Testis (tissue), 2 donors: ENCODE measurements around the gene DNAH10.

ENCODE experiments used
- CTCF ChIP-seq, 3 experiments: fragments of 450-650 bp in 2 of 3; fragments of 200-600 bp in 1 of 3; sonication (generic) in 1 of 3; IDR thresholded peaks; one replicate each; pipeline ENCODE4 v1.5.1; 2016 to 2019; ENCODE audit warnings: antibody characterized with exemption in 3 of 3, mild to moderate bottlenecking in 2 of 3, moderate library complexity in 1 of 3
- POLR2A ChIP-seq: fragments of 450-650 bp; IDR thresholded peaks from one replicate; pipeline ENCODE4 v1.6.1; 2017; ENCODE audit warnings: antibody characterized with exemption, mild to moderate bottlenecking, moderate library complexity

- TF ChIP-seq CTCF (IDR thresholded peaks at IDR 0.05) (no peak), POLR2A (no peak)
These were observed 26.4 kb downstream of the DNAH10 start for GRCh38 chr12:123788541-123788940.
